OCI-M2 (cell line): ENCODE measurements around the gene FUBP1.
"Not testable (repeated sequence)": the region's sequence is repeated elsewhere in the genome, so short reads cannot be mapped to it uniquely, and the experiment has no call there.

Experiments
- DNase-seq: peaks from one replicate; lab custom pipeline; 2025; ENCODE audit not compliant: unreplicated experiment; lab: John Stamatoyannopoulos, UW

Gene FUBP1

GRCh38 chr1:77989744-77990143 lies 10.9 kb upstream of the FUBP1 start:
- DNase-seq = no peak

- DNase-seq = no peak
These were observed 9.0 kb upstream of the FUBP1 start for GRCh38 chr1:77987919-77988318.

GRCh38 chr1:77986810-77987209 lies 7.9 kb upstream of the FUBP1 start:
- DNase-seq = no peak

- no peak for DNase-seq
These were observed 5.8 kb upstream of the FUBP1 start for GRCh38 chr1:77984629-77985028.

GRCh38 chr1:77983997-77984355 lies 5.1 kb upstream of the FUBP1 start:
- no peak for DNase-seq

DNA sequence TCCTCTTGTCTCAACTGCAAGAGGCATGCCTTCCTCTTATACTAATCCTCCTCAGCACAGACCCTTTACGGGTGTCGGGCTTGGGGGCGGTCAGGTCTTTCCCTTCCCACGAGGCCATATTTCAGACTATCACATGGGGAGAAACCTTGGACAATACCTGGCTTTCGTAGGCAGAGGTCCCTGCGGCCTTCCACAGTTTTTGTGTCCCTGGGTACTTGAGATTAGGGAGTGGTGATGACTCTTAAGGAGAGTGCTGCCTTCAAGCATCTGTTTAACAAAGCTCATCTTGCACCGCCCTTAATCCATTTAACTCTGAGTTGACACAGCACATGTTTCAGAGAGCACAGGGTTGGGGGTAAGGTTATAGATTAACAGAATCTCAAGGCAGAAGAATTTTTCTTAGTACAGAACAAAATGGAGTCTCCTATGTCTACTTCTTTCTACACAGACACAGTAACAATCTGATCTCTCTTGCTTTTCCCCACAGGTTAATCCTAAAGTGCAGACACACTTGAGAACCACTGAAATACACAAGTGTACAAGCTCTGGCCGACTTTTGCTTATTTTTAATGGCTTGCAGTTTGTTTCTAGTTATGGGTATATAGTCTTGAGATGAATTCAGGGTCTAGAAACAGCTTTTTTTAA lies 4.6 kb upstream of the FUBP1 start:
- DNase-seq = not testable (repeated sequence)

DNA sequence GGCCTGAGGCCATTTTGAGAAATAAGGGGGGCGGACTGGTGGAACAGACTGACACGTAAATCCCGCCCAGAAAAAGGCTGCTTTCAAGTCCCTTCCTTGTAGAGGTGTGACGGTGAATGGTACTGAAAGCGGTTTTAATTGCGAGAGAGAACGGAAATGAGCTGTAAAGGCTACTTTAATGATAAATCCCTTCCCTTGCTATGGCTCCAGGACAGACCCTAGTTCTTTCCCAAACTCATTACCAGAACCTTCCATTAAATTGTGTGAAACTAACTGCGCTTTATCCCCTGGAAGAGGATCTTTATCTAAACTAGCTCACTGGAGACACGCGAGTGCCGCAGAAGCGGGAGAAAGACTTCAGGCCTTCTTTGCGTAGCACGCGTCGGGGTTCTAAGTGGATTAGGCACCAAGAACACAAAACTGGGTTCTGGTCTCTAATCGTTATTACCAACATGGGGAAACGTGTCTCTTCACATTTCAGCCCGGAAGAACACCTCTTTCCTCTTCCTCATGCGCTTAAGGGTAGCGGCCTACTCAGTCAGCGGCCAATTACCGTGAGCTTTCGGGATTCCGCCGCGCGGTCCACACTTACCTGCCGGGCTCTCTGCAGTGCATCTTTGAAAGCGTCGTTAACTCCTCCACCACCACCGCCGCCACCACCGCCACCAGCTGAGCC lies 441 bp downstream of the FUBP1 start:
- no peak for DNase-seq

DNA sequence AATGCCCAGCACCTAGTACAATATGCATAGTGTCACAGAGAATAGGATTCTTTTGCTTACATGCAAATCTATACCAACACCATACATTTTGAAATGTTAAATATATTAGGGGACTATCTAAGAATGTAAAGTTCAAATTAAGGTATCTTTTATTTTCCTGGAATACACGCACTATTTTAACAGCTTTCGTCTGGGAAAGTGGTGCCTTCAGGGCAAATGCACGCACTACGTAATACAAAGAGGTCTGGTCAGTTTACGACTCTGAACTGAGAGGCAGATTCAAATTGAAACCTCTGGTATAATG lies 931 bp downstream of the FUBP1 start:
- DNase-seq = no peak

GRCh38 chr1:77976433-77977076 lies 2.3 kb downstream of the FUBP1 start:
- no peak for DNase-seq

- DNase-seq = no peak
These were observed 3.0 kb downstream of the FUBP1 start for GRCh38 chr1:77975907-77976306.

- no peak for DNase-seq
These were observed 3.5 kb downstream of the FUBP1 start for GRCh38 chr1:77975386-77975785.

DNA sequence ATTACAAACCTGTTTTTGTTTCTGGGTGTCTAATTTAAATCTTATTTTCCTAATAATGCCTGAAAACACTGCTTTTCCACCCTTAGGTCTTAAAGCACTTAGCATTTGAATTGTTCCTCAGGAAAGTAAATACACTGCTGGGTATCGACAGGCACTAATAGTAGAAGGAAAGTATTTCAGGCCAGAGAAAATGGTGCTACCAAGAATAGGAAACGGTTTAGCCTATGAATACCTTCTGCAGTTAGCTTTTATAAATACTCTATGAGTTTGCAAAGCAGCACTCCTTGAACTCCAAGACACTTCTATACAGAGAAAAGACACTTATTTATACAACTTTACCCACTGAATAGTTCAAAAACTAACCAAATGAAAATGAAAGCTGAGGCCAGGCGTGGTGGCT lies 6.8 kb downstream of the FUBP1 start:
- DNase-seq = no peak

- no peak for DNase-seq
These were observed 8.7 kb downstream of the FUBP1 start for GRCh38 chr1:77970192-77970591.

DNA sequence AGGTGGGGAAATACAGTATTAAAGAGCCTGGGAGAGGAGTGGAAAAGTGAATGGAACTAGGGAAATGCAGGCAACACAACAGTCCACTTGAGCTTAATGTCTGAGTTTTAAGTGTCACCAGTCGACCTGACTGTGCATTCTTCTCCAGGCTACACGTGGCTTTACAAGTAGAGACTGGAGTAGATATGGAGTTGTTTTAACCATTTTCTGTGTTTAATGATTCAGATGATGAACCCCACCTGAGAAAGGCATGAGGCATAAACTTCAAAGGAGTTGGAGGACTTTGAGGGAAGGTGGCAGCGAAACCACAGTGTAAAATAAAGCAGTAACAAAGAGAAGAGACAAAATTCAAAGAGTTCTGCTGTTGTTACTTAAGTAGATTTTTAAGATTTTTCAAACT lies 12.6 kb downstream of the FUBP1 start:
- no peak for DNase-seq

GRCh38 chr1:77961392-77961791 lies 17.5 kb downstream of the FUBP1 start:
- no peak for DNase-seq

DNA sequence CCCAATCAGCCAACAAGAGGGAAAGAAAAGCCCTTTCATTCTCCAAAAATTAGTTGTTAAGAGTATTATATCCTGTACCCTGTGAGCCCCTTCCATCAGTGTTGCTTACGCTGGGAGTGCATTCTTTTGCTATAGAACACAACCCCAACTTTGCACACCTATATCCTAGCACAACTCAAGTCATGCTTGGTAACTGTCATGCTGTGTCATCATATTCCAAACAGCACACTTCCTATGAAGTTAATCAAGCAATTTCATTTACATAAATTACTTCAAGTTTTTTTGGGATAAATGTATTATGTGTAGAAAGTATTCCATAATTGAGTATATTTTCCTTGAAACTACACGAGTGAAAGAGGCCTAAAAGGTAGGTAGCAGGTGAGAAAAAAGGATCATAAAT lies 20.0 kb downstream of the FUBP1 start:
- no peak for DNase-seq

- no peak for DNase-seq
These were observed 20.5 kb downstream of the FUBP1 start for GRCh38 chr1:77958391-77958790.

GRCh38 chr1:77956464-77956863 lies 22.4 kb downstream of the FUBP1 start:
- no peak for DNase-seq

- no peak for DNase-seq
These were observed 23.2 kb downstream of the FUBP1 start for GRCh38 chr1:77955709-77956108.

DNA sequence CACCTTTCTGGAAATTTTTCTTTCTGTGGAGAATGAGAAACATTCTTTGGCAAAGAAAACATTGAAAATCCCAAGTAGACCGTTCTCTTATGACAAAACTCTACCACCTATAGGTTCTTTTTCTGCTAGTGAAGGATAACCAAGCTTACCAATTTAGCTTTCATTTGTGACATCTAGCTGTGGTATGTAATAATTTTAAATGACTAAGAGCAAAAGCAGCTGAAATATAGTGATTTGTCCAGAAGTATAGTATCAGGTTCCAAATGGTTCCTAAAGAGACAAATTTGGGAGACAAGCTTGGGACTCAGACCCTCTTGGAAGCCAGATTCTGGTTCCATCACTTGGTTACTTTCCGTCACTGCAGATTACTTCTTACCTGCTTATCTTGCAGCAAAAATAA lies 24.4 kb downstream of the FUBP1 start:
- no peak for DNase-seq

DNA sequence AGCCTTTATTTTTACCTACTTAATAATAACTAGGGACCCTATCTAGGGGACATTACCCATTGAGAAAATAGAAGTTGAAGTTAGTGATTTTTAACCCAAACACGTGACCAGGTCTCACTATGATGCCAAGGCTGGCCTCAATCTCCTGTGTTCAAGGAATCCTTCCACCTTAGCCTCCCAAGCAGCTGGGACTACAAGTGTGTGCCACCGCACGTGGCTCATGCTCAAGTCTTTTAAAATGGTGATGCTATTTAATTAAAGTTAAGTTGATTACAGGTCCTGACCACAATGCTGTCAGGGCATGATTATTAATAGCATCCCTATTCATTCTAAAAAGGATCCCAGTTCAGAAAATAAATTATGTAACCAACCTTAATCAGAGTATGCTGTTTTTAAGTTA lies 25.0 kb downstream of the FUBP1 start:
- DNase-seq = no peak

DNA sequence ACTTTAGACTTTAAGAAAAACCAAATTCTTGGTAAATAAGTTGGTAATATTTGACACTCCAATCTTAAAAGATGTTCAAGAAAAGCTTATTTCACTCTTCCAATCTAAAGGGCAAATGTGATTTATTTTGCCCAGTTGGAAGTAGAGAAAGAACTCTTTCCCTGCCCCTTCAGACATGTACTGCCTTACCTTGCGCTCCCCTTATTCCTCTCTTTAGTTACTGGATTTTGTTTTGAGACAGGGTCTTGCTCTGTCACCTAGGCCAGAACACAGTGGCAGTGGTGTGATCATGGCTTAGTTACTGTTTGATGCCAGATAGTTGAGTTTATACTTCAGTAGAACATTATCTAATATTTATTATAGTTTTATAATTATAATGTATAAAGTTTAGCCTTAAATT lies 27.5 kb downstream of the FUBP1 start:
- DNase-seq = no peak

- DNase-seq = no peak
These were observed 28.0 kb downstream of the FUBP1 start for GRCh38 chr1:77950873-77951272.
